Colonic mucosa (tissue), 4 donors: ENCODE measurements around the gene AMBRA1. TPM values are rescaled to one million over a fixed set of nuclear protein-coding genes. Genes with fewer than 3 reads are reported as not detected.

Source experiments
- DNase-seq: peaks from one replicate; pipeline ENCODE4 v3.0.0-alpha.2; 2020
- H3K27ac ChIP-seq: fragments of 200-600 bp; one replicate; pipeline ENCODE4 v1.8.0; 2021
- H3K27me3 ChIP-seq: fragments of 200-600 bp; one replicate; pipeline ENCODE4 v1.8.0; 2021
- H3K36me3 ChIP-seq: fragments of 200-600 bp; one replicate; pipeline ENCODE4 v1.8.0; 2021
- H3K4me1 ChIP-seq: fragments of 200-600 bp; one replicate; pipeline ENCODE4 v1.8.0; 2021; ENCODE audit warnings: mild to moderate bottlenecking
- H3K4me3 ChIP-seq: fragments of 200-600 bp; one replicate; pipeline ENCODE4 v1.8.0; 2021
- H3K9ac ChIP-seq, 2 donors: one replicate each; pipeline ENCODE4 v1.7.0; 2013; ENCODE audit warnings: control low read depth in 2 of 2, low read depth in 2 of 2, low read length in 2 of 2
- H3K9me3 ChIP-seq: fragments of 200-600 bp; one replicate; pipeline ENCODE4 v1.8.0; 2021
- intact Hi-C: fragments of 100-400 bp; cut with DNase I; formaldehyde crosslinking; loops from one replicate; pipeline ENCODE4 v1.14.1; 2022
- total RNA-seq, 2 donors: library from RNA; stranded (reverse); fragmentation: NEBNext Ultra II Directional in 1 of 2; extraction: Animal tissue kit (Norgen Biotek cat#: 25700) in 1 of 2; gene quantifications; one replicate each; pipeline ENCODE4 v1.2.1, GENCODE V29; 2021
- TF ChIP-seq, protein P1 (sequence below): fragments of 200-600 bp; IDR thresholded peaks from one replicate; pipeline ENCODE4 v1.8.0; 2022; ENCODE audit warnings: antibody characterized with exemption, mild to moderate bottlenecking
- donor health status: healthy.
- donor health status: DM: no; HTN: no; CAD: no.
- donor health status: DM: no; HTN: no; CAD: no.

AMBRA1 gene
- total RNA-seq, 2 donors from 2014 or later, result 32.7 to 33.8 TPM

DNA sequence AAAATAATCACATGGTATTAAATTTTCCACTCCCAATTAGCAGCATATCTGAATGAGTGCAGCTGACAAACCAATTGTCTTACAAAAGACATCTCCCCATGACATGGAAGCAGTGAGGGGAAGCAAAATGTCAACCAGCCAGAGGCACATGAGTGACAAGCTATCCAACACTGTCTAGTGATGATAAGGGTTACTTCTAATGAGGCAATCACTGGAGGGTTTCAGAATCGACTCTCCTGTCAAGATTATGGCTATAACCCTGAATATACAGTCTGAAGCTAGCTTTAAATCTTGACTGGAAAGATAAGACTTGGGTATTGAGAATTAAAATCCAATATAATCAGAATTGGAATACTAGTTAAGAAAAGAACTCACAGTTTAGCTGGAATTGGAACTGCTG lies 50.3 kb downstream of the AMBRA1 start:
- H3K9me3 ChIP-seq, result no peaks in the 10 kb centered on the region
- H3K4me1 ChIP-seq, result peaks cover 3% of the 10 kb centered on the region
- no peaks in the 10 kb centered on the region for H3K27me3 ChIP-seq
- no peak for DNase-seq
- H3K9ac ChIP-seq, result no peak overlapping the region
- no peak overlapping the region for H3K4me3 ChIP-seq
- intact Hi-C loops, result loop anchor here (5.0 kb wide), 1 partner anchor 74 kb away; the partner anchor contains the start of genes ATG13 and HARBI1
- TF ChIP-seq, protein P1, sequence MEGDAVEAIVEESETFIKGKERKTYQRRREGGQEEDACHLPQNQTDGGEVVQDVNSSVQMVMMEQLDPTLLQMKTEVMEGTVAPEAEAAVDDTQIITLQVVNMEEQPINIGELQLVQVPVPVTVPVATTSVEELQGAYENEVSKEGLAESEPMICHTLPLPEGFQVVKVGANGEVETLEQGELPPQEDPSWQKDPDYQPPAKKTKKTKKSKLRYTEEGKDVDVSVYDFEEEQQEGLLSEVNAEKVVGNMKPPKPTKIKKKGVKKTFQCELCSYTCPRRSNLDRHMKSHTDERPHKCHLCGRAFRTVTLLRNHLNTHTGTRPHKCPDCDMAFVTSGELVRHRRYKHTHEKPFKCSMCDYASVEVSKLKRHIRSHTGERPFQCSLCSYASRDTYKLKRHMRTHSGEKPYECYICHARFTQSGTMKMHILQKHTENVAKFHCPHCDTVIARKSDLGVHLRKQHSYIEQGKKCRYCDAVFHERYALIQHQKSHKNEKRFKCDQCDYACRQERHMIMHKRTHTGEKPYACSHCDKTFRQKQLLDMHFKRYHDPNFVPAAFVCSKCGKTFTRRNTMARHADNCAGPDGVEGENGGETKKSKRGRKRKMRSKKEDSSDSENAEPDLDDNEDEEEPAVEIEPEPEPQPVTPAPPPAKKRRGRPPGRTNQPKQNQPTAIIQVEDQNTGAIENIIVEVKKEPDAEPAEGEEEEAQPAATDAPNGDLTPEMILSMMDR, result no peak
- no peak overlapping the region for H3K27ac ChIP-seq
- H3K36me3 ChIP-seq, result peaks cover 8% of the 10 kb centered on the region

DNA sequence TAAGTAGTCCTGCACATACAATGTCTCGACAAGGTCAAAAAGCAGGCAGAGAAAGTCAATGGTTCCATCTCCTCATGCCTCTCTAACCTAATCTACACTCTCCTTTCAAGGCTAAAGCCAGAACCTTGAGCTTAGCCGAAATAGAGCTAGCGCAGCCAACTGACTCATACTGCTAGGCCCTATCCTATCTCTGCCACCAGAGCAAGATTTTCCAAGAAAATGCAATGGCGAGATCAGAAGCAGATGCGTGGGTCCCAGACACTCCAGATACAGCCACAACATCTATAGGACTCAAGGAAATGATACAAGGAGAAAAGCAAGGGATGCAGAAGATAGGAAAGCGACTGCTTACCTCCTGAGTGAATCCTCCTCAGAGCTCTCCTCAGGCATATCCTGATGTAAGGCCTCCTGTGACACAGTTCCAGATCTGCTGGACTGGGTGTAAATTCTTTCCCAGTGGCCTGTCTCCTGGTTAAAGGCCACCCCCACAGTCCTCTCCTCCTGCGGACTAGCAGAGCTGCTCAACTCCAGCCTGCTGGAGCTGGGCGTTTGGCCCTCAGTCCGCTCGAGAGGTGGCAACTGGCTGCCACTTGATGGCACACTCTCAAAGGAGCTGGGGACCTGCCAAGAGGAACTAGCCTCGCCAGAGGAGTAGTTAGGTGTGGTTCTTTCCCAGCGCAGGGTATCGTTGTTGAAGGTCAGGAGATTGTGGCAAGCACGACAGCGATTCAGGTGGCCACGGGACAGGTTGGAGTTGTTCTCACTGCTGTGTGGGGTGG lies 52.0 kb downstream of the AMBRA1 start:
- H3K4me1 ChIP-seq, result peaks cover 3% of the 10 kb centered on the region
- H3K4me3 ChIP-seq, result no peak overlapping the region
- peaks cover 8% of the 10 kb centered on the region for H3K36me3 ChIP-seq
- no peaks in the 10 kb centered on the region for H3K9me3 ChIP-seq
- peak; percentile 91 for DNase-seq
- intact Hi-C loops, result loop anchor here (5.0 kb wide), 1 partner anchor 76 kb away; the partner anchor contains the start of genes ATG13 and HARBI1
- peak overlapping the region in 1 of 2 donors; percentile 66 for H3K9ac ChIP-seq
- TF ChIP-seq, protein P1, result peak; percentile 40
- H3K27me3 ChIP-seq, result no peaks in the 10 kb centered on the region
- H3K27ac ChIP-seq, result peak overlapping the region; percentile 36

DNA sequence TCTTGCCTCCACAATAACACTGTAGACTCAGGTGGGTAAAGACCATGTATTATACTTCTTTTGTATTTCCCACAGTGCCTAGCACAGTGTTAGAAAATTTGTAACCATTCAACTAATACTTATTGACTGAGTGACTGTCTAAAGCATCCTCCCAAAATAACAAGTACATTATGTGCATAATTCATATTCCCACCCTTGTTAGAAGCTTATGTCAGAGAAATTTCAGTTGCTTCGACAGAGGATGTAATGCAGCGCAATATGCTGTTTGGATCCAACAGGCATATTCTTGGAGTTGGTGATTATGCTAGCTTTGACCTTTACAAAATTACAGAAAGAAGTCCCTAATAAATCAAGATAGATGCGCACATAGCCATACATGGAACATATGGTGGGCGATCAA lies 53.0 kb downstream of the AMBRA1 start:
- H3K9ac ChIP-seq, result no peak overlapping the region
- no peak overlapping the region for H3K4me3 ChIP-seq
- intact Hi-C loops, result loop anchor here (5.0 kb wide), 1 partner anchor 76 kb away; the partner anchor contains the start of genes ATG13 and HARBI1
- H3K36me3 ChIP-seq, result peaks cover 8% of the 10 kb centered on the region
- TF ChIP-seq, protein P1, result no peak
- H3K9me3 ChIP-seq, result no peaks in the 10 kb centered on the region
- no peaks in the 10 kb centered on the region for H3K27me3 ChIP-seq
- no peak for DNase-seq
- peaks cover 3% of the 10 kb centered on the region for H3K4me1 ChIP-seq
- no peak overlapping the region for H3K27ac ChIP-seq

DNA sequence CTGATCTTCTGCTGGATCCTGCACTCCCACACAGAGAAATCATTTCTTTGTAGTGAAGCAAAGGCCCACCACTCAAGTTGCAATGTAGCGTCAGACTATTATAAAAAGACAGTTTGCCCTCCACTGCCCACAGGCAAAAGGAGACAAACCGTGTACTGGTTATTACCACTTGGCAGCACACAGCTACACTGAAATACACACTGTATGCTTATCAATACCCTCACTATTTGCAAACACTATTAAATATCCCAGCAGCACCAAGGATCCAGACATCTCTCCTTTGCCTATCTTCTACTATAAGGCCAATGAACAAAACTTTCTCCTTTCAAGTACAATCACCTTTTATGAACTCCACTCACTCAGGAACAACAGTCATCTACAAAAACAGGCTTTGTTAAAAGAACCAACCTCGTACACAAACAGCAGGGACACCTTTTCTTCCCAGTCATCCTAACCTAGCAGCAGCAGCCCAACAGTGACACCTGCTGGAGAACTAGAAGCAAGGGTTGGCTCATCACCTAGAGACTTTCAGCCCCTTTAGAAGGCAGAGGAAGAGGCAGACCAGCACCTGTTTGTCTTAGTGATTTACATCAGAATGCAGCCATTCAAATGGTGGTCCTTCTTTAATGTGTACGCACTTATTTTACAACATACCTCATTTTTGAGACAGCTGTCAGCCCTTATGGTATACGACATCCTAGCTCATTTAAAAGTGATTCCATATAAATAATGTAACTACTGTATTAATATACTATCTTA lies 56.1 kb downstream of the AMBRA1 start:
- peaks cover 8% of the 10 kb centered on the region for H3K36me3 ChIP-seq
- DNase-seq, result peak; percentile 73
- no peaks in the 10 kb centered on the region for H3K9me3 ChIP-seq
- H3K4me3 ChIP-seq, result no peak overlapping the region
- peaks cover 3% of the 10 kb centered on the region for H3K4me1 ChIP-seq
- TF ChIP-seq, protein P1, result peak; percentile 76
- no peak overlapping the region for H3K27ac ChIP-seq
- no peaks in the 10 kb centered on the region for H3K27me3 ChIP-seq
- no peak overlapping the region for H3K9ac ChIP-seq
- intact Hi-C loops, result loop anchor here (2.0 to 10.0 kb wide), 3 partner anchors 50 to 293 kb away; no protein-coding TSS in a partner anchor

DNA sequence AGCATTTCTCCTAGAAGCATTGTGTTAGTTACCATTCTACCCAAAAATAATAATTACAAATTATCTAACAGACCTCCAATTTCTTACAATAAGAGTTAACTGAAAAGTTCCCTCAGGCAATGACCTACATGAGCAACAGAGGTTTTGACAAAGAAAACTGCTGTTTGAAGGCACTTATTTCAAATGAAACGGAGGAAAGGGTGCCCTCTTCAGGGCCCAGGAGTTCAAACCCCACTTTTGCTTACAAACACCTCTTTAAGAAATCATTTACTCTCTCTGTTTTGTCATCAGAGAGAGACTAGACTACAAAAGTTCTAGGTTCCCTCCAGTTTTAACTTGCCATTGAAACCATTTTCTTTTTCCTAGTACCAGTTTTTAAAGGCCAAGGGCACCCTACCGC lies 56.7 kb downstream of the AMBRA1 start:
- Histone ChIP-seq H3K9me3 (no peaks in the 10 kb centered on the region), H3K4me1 (no peaks in the 10 kb centered on the region), H3K4me3 (no peak overlapping the region), H3K36me3 (peaks cover 8% of the 10 kb centered on the region), H3K27ac (no peak overlapping the region), H3K27me3 (no peaks in the 10 kb centered on the region), H3K9ac (no peak overlapping the region)
- intact Hi-C loops, result loop anchor here (2.0 to 10.0 kb wide), 3 partner anchors 50 to 292 kb away; no protein-coding TSS in a partner anchor
- TF ChIP-seq, protein P1, result no peak
- no peak for DNase-seq
